Activated CD8-positive, alpha-beta memory T cell treated with anti-CD3 and anti-CD28 coated beads for 36 hours (primary cell): ENCODE results near the gene CPTP. TPM values are rescaled to one million over a fixed set of nuclear protein-coding genes. Genes with fewer than 3 reads are reported as not detected.

Experiments used
- CTCF ChIA-PET: fragments of 350-600 bp; sonication (Branson Sonifier 250); formaldehyde crosslinking; loops from one replicate; lab custom pipeline; 2021; ENCODE audit warnings: antibody characterized with exemption; lab: Charles Lee
- POLR2A ChIA-PET: fragments of 350-600 bp; sonication (Branson Sonifier 250); formaldehyde crosslinking; loops from one replicate; lab custom pipeline; 2021; ENCODE audit warnings: antibody characterized with exemption; lab: Charles Lee
- total RNA-seq, 2 experiments: library from RNA; stranded (reverse); gene quantifications; one replicate each; pipeline ENCODE4 v1.2.3, GENCODE V29; 2021

Gene CPTP
- total RNA-seq, 2 experiments from 2014 or later = 15.6 to 16.0 TPM

GRCh38 chr1:1303736-1304135, 20.9 kb upstream of the CPTP start:
- ChIA-PET POLR2A (interaction anchor here (0.6 kb wide), 1 partner anchor 239 kb away, joined by 3 read pairs; no protein-coding TSS in a partner anchor), CTCF (interaction anchor here (0.6 kb wide), 1 partner anchor 8 kb away, joined by 4 read pairs; no protein-coding TSS in a partner anchor)

GRCh38 chr1:1304331-1305299, 20.0 kb upstream of the CPTP start:
- ChIA-PET POLR2A (no interaction called here), CTCF (interaction anchor here (0.8 to 1.0 kb wide), 2 partner anchors 13 to 67 kb away, joined by 3 to 6 read pairs; no protein-coding TSS in a partner anchor)

- CTCF ChIA-PET = interaction anchor here (0.8 to 1.0 kb wide), 2 partner anchors 14 to 67 kb away, joined by 3 to 6 read pairs; no protein-coding TSS in a partner anchor
- POLR2A ChIA-PET = interaction anchor here (0.6 kb wide), 1 partner anchor 14 kb away, joined by 3 read pairs; no protein-coding TSS in a partner anchor
Measured at GRCh38 chr1:1305300-1306069, 19.1 kb upstream of the CPTP start.

GRCh38 chr1:1306070-1306660, 18.4 kb upstream of the CPTP start:
- ChIA-PET POLR2A (no interaction called here), CTCF (no interaction called here)

- POLR2A ChIA-PET = no interaction called here
- CTCF ChIA-PET = no interaction called here
Measured at GRCh38 chr1:1306661-1307260, 17.8 kb upstream of the CPTP start.

GRCh38 chr1:1307261-1307922, 17.2 kb upstream of the CPTP start:
- ChIA-PET POLR2A (no interaction called here), CTCF (no interaction called here)

- ChIA-PET CTCF (no interaction called here), POLR2A (no interaction called here)
Measured at GRCh38 chr1:1307923-1308755, 16.5 kb upstream of the CPTP start, which contains the start of the genes ACAP3 and PUSL1. TSS of gene ACAP3 (minus strand) at chr1:1307930. CDS start at chr1:1307815, 115 bp downstream. TSS of gene PUSL1 (plus strand) at chr1:1308597. CDS start at chr1:1308644, 47 bp downstream.

GRCh38 chr1:1308756-1309250, 15.8 kb upstream of the CPTP start:
- ChIA-PET CTCF (interaction anchor here (2.3 kb wide), 1 partner anchor 63 kb away, joined by 6 read pairs; no protein-coding TSS in a partner anchor), POLR2A (no interaction called here)

- ChIA-PET CTCF (interaction anchor here (2.3 kb wide), 1 partner anchor 62 kb away, joined by 6 read pairs; no protein-coding TSS in a partner anchor), POLR2A (interaction anchor here (1.0 to 1.1 kb wide), 2 partner anchors 16 to 66 kb away, joined by 3 read pairs; partner anchors contain the start of gene AURKAIP1)
Measured at GRCh38 chr1:1309251-1310108, 15.1 kb upstream of the CPTP start.

GRCh38 chr1:1310109-1310385, 14.6 kb upstream of the CPTP start:
- ChIA-PET POLR2A (interaction anchor here (1.0 to 1.1 kb wide), 2 partner anchors 15 to 65 kb away, joined by 3 read pairs; partner anchors contain the start of gene AURKAIP1), CTCF (interaction anchor here (2.3 kb wide), 1 partner anchor 62 kb away, joined by 6 read pairs; no protein-coding TSS in a partner anchor)

GRCh38 chr1:1310476-1311053, 14.0 kb upstream of the CPTP start:
- ChIA-PET CTCF (interaction anchor here (2.3 kb wide), 1 partner anchor 61 kb away, joined by 6 read pairs; no protein-coding TSS in a partner anchor), POLR2A (interaction anchor here (1.1 kb wide), 1 partner anchor 65 kb away, joined by 3 read pairs; the partner anchor contains the start of gene AURKAIP1)

GRCh38 chr1:1311107-1312104, 13.2 kb upstream of the CPTP start:
- CTCF ChIA-PET = interaction anchor here (0.6 to 2.3 kb wide), 3 partner anchors 8 to 60 kb away, joined by 3 to 6 read pairs (median 4); no protein-coding TSS in a partner anchor
- POLR2A ChIA-PET = no interaction called here

- ChIA-PET POLR2A (no interaction called here), CTCF (interaction anchor here (0.8 kb wide), 1 partner anchor 279 kb away, joined by 3 read pairs; no protein-coding TSS in a partner anchor)
Measured at GRCh38 chr1:1312450-1313314, 11.9 kb upstream of the CPTP start.
